ENCODE data around the gene ZNF74.

GRCh38 chr22:20451920-20452319, 58.0 kb downstream of the ZNF74 start:
- TF ChIP-seq SIN3A (IDR thresholded peaks at IDR 0.05; ENCODE audit: borderline replicate concordance, insufficient read depth, low read length) = no peak
- TF ChIP-seq POLR2AphosphoS5 (IDR thresholded peaks at IDR 0.05; ENCODE audit: low read depth, low read length) = no peak
- TF ChIP-seq TAF1 (IDR thresholded peaks at IDR 0.05; ENCODE audit: borderline replicate concordance, insufficient read depth, low read length) = no peak
- no peak for TF ChIP-seq FOXP2 (optimal IDR thresholded peaks at IDR 0.05; ENCODE audit: borderline replicate concordance, extremely low read depth, extremely low read length, insufficient read depth)
- no peak for TF ChIP-seq REST (IDR thresholded peaks at IDR 0.05; ENCODE audit: insufficient read depth in 1 of 2, low read depth in 2 of 2, low read length in 2 of 2)

Measured in PFSK-1 (cell line).